GM21360 (cell line): Measurements from ENCODE around the gene RAPGEF6.
"Not testable (repeated sequence)": the region's sequence is repeated elsewhere in the genome, so short reads cannot be mapped to it uniquely, and the experiment has no call there.

Experiments
- ATAC-seq: cut with Tn5 transposase; IDR thresholded peaks from one replicate; pipeline ENCODE4 v1.9.1; 2021; ENCODE audit warnings: mild to moderate bottlenecking, moderate library complexity; ENCODE audit not compliant: unreplicated experiment

Gene RAPGEF6

GRCh38 chr5:131634996-131635683 lies at the start of gene RAPGEF6:
Gene RAPGEF6 (minus strand): TSS chr5:131635229. CDS start chr5:131635030, 199 bp downstream.
- peak; percentile 87 for ATAC-seq

DNA sequence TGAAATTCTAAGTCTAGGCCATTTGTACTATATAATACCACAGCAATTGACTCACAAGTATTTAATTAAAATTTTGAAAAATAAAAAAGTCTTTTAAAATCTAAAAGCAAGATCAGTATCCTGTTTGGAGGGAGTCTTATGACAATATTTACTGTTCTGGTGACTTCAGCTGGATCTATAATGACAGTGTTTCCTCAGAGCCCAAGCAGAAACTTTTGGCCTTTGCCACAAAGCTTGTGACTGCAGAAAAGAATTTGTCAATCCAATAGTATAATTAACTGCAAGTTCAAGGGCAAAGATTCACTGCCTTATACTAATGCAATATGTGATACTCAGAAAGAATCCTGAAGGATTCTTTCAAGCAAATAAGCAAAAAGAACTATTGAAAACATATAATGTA lies 49.6 kb upstream of the RAPGEF6 start:
- no peak for ATAC-seq

DNA sequence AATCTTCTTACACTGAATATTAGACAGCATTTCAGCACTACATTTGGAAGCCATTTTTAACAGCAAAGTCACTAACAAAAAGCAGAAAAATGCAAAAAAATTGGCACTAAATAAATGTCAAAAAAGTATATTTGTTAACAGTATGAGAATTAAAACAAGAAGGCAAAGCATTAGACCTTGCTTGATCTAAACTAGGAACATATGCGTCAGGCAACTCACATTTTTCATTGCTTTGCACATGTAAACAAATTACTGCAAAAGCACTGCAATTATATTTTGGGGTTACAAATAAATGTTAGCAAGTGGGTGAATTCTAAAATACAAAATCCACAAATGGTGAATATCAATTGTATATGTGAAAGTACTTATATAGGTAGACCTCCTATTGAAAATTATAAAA lies 49.0 kb upstream of the RAPGEF6 start:
- no peak for ATAC-seq

DNA sequence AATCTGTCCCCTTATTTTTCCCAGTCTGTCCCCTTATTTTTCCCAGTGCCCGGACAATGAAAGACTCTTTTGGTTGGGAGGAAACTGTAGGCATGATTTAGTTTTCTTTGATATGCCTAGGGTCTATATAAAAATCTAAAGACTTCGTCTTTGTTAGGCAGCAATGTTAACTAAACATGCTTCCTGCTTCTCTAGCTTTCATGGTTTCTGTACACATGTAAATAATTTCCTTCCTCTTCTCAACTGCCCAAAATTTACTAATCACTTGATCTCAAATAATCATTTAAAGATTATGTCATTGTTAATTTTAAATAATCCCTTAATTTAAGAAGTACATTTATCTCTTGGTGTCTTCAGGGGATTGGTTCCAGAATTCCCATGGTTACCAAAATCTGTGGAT lies 47.8 kb upstream of the RAPGEF6 start:
- ATAC-seq, result no peak

DNA sequence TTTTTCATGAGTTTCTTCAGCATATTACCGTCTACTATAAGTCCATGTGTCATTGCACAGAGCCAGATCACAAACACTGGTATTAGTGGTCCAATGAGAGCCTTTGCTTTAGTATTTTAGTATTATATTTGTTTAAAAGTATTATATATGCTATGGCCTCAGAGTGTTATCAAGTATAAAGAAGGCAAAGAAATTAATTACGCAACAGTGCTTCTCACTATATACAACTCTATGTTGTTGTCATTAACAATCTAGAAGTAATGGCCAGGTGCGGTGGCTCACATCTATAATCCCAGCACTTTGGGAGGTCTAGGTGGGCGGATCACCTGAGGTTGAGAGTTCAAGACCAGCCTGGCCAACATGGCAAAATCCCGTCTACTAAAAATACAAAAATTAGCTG lies 47.1 kb upstream of the RAPGEF6 start:
- ATAC-seq, result no peak

- ATAC-seq, result no peak
Observed at GRCh38 chr5:131679911-131680310, 44.9 kb upstream of the RAPGEF6 start.

DNA sequence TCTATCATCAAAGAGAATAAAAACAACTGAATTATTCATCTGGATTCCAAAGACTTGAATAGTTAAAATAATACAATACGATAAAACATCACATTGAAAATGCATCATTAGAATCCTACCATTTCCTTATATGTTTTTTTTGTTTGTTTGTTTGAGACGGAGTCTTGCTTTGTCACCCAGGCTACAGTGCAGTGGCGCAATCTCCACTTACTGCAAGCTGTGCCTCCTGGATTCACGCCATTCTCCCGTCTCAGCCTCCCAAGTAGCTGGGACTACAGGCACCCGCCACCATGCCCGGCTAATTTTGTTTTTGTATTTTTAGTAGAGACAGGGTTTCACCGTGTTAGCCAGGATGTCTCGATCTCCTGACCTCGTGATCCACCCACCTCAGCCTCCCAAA lies 43.2 kb upstream of the RAPGEF6 start:
- ATAC-seq, result not testable (repeated sequence)

GRCh38 chr5:131677115-131677514 lies 42.1 kb upstream of the RAPGEF6 start:
- ATAC-seq, result no peak

- ATAC-seq, result peak; percentile 17
Observed at GRCh38 chr5:131672776-131673175, 37.7 kb upstream of the RAPGEF6 start.

DNA sequence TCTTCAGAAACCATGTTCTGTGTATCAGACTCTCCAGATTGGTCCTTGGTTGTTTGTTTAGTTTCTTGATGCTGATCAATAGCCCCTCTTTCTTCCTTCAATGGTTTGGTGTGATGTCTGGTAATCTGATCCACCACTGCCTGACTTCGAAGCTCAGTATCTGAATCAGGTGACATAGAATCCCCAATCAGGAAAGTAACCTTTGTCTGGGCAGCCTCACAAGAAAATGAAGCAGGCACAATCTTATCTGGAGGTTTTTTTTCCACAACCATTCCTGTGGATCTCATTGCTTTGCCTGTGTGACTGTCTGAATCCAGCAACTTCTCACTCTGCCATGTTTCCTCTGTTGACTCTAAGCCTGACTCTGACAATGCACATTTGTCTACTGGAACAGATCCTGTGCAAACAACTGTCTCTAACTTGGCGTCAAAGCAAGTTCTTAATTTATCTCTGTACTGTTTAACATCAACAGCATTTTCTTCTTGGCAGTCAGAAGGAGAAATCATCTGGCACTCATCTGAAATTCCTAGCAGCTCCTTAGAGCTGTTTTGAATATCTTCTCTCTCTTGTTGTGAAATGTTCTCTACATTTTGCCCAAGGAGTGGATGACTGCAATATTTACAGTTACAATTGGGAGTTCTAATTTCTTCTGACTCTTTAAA lies 37.1 kb upstream of the RAPGEF6 start:
- ATAC-seq, result no peak

DNA sequence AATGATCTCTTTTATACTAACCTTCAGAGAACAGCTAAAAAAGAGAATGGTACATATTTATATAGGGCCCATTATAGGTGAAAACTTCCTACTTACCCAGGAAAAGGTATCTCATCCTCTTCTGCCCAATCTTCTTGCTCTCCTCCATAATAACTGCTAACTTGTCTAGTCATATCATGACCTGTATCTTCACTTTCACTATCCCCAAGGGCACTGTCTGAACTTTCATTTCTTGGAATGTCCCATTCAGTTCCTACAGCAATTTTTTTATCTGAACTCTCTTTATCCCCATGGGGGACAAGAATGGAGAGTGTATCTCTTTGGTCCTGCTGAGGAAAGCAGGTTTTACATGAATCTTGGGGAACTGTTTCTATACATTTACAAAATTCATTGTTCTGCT lies 36.4 kb upstream of the RAPGEF6 start:
- ATAC-seq, result peak; percentile 66

DNA sequence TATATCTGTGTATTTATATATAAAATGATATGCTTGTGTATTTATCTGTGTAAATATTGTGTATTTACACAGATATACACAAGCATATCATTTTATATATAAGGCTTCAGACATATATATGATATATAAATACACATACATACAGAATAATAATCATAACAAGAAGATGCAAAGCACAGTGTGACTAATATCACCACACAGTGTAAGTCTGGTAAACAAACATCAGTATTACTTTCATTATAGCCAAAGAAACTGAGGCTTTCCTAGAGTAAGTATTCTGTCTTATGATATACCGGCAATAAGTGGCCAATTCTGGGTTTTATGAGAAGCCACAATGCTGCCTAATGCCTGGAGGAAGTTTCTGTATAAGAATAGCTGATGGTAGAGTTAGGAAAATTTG lies 29.9 kb upstream of the RAPGEF6 start:
- ATAC-seq, result no peak

DNA sequence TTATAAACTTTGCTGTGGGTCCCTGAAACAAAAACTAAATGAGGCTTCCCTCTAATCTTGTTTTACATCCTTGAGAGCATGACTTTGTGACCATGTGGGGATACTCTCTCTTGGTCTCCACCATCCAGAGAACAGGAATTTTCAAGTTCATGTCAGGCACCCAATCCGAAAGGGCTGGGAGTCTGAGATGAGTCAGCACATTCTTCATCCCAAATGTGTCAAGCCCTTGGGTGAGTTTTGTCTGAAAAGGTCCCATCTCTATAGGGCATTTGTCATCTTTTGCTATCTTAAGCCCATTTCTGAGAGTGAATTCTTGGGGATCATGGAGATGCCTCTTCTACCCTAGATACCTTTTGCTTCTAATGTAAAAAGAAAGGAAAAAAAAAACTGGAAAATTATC lies 26.9 kb upstream of the RAPGEF6 start:
- no peak for ATAC-seq

- ATAC-seq, result no peak
Observed at GRCh38 chr5:131659841-131660240, 24.8 kb upstream of the RAPGEF6 start.

- no peak for ATAC-seq
Observed at GRCh38 chr5:131659290-131659689, 24.3 kb upstream of the RAPGEF6 start.

- ATAC-seq, result no peak
Observed at GRCh38 chr5:131654776-131655175, 19.7 kb upstream of the RAPGEF6 start.

DNA sequence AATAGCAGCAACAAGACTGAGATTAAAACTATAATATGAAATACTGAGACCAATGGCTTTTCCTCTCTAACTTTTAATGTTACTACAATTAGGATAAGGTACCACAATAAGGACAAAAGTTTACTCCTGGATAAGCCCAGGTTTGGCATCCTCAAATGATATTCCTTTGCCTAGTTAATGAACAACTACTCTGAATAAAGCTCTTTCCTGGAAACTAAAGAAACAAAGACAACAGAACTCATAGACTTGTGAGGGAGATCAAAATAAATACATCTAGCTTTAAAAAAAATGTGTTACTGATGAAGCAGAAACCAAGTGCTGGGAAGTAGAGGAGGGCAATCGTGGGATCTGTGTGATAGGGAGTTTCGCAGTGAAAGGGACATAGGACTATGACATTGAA lies 19.3 kb upstream of the RAPGEF6 start:
- ATAC-seq, result no peak

GRCh38 chr5:131649161-131649560 lies 14.1 kb upstream of the RAPGEF6 start:
- ATAC-seq, result no peak

DNA sequence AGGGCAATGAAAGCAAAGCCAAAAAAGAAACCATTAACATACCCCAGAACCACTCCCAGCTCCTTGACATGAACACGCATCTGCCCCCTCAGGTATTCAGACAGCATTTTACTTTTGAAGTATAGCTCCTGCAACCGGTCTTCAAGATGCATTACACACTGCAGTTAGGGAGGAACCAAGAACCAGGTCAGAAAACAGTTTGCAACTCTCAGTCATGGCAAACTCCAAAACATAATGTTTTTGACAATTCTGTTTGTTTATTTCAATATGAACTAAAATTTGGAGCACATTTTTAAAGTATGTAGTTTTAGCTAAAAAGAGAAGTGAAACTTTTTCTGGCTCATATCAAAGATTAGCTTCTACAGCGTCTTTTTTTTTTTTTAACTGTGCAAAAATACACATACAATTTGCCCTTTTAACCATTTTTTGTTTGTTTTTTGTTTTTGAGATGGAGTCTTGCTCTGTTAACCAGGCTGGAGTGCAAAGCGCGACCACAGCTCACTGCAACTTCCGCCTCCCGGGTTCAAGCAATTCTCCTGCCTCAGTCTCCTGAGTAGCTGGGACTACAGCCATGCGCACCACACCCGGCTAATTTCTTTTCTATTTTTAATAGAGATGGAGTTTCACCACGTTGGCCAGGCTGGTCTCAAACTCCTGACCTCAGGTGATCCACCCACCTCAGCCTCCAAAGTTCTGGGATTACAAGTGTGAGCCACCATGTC lies 12.2 kb upstream of the RAPGEF6 start:
- peak; percentile 66 for ATAC-seq

DNA sequence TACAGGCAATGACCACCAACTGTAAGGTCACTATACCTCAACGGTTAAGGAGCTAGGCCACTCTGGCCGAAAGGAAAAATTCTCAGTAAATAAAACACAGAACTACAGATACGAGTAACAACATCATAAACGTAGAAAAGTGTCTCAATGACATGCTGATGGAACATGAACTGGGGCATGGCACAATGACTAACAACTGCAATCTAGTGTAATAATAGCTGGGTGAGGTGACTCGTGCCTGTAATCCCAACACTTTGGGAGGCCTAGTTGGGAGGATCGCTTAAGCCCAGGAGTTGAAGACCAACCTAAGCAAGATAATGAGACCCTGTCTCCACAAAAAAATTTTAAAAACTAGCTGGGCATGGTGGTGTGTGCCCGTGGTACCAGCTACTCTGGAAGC lies 9.8 kb upstream of the RAPGEF6 start:
- ATAC-seq, result no peak

- ATAC-seq, result no peak
Observed at GRCh38 chr5:131644370-131644769, 9.3 kb upstream of the RAPGEF6 start.

- ATAC-seq, result no peak
Observed at GRCh38 chr5:131641494-131641893, 6.5 kb upstream of the RAPGEF6 start.
